IPS-NIHi11 (cell line): ENCODE measurements around the gene GNA14.
"Not testable (repeated sequence)": the region's sequence is repeated elsewhere in the genome, so short reads cannot be mapped to it uniquely, and the experiment has no call there.

Source experiments
- DNase-seq: peaks from one replicate; pipeline ENCODE4 v3.0.0; 2012; ENCODE audit warnings: mixed read lengths, low spot score

Gene GNA14

DNA sequence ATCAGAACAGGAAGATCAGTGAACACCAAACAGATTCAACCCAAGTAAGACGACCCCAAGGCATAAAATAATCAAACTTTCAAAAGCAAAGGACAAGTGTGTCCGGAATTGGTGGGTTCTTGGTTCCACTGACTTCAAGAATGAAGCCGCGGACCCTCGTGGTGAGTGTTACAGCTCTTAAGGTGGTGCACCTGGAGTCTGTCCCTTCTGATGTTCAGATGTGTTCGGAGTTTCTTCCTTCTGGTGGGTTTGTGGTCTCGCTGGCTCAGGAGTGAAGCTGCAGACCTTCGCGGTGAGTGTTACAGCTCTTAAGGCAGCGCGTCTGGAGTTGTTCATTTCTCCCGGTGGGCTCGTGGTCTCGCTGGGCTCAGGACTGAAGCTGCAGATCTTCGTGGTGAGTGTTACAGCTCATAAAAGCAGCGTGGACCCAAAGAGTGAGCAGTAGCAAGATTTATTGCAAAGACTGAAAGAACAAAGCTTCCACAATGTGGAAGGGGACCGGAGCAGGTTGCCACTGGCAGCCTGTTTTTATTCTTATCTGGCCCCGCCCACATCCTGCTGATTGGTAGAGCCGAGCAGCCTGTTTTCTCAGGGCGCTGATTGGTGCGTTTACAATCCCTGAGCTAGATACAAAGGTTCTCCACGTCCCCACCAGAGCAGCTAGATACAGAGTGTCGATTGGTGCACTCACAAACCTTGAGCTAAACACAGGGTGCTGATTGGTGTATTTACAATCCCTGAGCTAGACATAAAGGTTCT is 158.5 kb downstream of the GNA14 start:
- not testable (repeated sequence) for DNase-seq

GRCh38 chr9:77488439-77489126 is 159.5 kb downstream of the GNA14 start:
- DNase-seq: peak; percentile 59

DNA sequence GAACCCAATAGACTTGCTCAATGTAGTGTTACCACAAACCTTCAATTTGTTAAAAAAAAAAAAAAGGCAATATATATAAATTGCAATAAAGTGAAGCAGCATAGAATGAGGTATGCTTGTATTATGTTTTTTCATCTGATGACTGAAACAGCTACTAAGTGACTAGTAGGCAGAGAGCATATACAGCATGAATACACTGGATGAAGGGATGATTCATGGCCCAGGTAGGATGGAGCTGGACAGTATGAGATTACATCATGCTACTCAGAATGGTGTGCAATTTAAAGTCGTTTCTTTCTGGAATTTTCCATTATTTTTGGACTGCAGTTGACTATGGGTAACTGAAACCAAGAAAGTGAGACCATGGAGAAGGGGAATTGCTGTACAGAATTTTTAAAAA is 161.2 kb downstream of the GNA14 start:
- no peak for DNase-seq

- no peak for DNase-seq
Measured at GRCh38 chr9:77486463-77486862, 161.7 kb downstream of the GNA14 start.

- peak; percentile 31 for DNase-seq
Measured at GRCh38 chr9:77475641-77476473, 172.3 kb downstream of the GNA14 start.

GRCh38 chr9:77474936-77475335 is 173.2 kb downstream of the GNA14 start:
- no peak for DNase-seq

- no peak for DNase-seq
Measured at GRCh38 chr9:77472646-77473045, 175.5 kb downstream of the GNA14 start.

GRCh38 chr9:77471572-77471971 is 176.6 kb downstream of the GNA14 start:
- DNase-seq: no peak

GRCh38 chr9:77469515-77470231 is 178.4 kb downstream of the GNA14 start:
- DNase-seq: no peak

GRCh38 chr9:77464661-77465060 is 183.5 kb downstream of the GNA14 start:
- DNase-seq: no peak

DNA sequence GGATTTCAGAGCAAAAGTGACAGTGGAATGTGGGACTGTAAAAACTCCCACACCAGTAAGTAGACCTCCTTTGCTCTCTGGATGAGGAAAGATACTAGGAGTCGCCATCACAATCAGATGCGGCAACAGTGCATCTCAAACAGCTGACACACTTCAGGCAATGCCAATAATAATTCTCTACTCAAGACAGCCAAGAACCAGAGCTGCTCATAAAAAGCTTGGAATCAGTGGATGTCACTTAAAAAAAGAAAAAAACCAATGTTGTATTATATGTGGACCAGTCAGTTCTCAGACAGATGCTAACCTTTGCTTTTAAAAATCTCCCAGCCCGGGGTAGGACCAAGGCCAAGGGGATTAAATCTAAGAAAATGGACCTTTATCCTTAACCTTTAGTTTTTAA is 185.0 kb downstream of the GNA14 start:
- no peak for DNase-seq

DNA sequence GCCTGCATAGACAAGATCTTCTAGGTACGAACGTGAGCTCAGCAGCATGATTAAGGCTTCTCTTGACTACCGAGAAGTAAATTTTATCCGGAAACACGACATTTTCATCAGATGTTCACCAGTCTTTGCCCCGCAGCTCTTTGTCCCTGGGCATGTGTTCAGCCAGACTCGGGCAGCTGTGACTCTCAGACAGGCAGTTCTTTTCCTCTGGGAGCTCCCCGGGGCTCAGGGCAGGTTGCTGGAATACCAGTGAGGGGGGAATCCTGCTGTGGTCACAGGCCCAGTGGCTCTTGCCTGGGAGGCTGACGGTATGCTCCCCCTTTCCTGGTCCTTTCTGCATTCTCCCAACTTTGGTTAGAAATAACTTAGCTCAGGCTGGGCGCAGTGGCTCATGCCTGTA is 186.1 kb downstream of the GNA14 start:
- no peak for DNase-seq

DNA sequence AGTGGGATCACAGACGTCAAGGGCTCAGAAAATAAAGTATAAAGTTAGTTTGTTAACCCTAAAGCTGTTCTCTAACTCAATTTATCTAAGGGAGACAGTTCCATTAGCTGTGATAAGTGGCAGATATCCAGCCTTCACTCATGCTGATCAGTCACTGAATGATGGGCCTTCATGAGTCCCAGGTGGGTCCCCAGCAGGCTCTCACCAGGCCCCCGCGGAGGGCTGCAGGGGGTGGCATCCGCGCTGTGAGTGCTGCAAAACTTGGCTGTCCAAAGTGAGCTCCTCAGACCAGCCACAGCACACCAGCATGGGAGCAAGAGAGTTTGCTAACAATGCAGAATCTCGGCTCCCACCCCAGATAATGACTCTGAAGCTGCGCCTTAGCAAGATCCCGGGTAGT is 187.2 kb downstream of the GNA14 start:
- no peak for DNase-seq

- DNase-seq: peak; percentile 83
Measured at GRCh38 chr9:77457916-77458592, 190.1 kb downstream of the GNA14 start.

- peak; percentile 85 for DNase-seq
Measured at GRCh38 chr9:77456829-77457437, 191.2 kb downstream of the GNA14 start.

DNA sequence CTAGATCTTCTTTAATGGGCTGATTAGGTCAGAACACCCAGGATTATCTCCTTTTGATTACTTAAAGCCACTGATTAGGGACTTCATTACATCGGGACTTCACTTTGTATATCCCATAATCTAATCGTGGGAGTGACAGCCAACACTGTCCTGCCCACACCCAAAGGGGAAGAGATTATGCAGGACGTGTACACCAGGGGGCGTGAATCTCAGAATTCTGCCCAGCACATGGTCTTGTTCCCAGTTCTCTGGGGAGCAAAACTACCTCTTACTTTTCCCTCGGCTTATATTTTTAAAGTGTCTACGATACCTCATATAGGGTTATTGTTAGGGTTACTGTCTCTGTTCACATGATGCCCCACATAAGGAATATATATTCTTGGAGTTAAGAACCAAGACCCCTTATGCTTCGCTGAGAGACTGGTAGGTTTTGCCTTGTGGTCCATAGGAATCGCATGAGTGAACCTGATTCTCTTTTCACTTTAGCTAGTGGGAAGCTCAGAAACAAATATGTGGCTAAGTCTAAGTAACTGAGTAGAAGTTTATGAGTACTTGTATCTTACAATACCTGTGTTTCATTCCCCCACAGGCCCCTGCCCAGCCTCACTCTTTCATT is 192.7 kb downstream of the GNA14 start:
- peak; percentile 34 for DNase-seq

DNA sequence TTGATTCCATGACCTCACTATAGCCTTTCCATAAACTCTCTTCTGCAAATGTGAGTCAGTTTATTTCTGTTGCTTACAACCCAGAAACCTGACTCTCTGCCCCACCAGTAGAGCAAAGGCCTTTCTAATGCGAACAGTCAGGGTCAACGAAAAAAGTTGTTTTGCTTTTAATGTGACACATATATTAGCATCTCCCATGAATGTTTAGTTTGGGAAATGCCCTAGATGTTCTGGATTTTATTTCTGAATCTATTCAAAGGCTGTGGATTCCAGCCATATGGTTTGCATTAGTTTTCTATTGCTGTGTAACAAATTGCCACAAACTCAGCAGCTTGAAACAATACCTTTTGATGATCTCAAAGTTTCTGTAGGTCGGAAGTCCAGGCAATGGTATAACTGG is 193.5 kb downstream of the GNA14 start:
- DNase-seq: no peak

GRCh38 chr9:77453825-77454647 is 194.1 kb downstream of the GNA14 start:
- DNase-seq: no peak

DNA sequence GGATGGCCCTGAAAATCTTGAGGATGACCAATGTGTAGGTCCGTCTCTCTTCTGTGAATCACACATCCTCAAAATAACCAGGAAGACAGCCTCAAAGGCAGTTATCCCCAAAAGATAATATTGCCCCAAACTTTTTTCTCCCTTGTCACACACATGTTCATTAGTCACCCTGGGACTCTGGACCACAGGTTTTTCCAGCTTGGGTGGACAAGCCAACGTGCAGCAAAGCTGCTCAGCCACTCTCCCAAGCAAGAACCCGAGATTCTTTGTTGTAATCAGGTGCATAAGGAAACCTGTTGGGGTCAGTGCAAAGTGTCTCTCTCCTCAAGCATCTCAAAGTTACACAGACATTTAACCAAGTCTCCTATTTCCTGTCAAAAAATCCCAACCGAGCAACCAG is 196.6 kb downstream of the GNA14 start:
- DNase-seq: no peak

GRCh38 chr9:77450085-77450475 is 198.0 kb downstream of the GNA14 start:
- no peak for DNase-seq
